ENCODE measurements around the gene RALGAPA2.

DNA sequence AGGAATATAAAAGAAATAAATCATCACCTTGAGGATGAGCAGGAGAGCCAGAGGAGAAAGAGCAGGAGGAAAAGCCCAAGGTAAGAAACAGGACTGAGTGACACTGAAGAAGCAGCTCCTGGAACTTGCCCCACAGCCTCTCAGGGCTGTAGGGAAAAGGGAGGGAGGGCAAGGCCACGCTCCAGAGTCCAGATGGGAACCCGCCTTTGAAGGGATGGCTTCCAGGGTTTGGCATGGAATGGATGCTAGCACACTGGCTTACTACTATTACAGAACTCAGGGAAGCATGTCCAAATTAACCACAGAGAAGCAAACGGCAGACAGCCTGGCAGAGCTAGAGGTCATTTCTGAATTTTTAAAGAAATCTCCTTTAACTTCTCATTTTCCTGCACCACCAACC lies 26.8 kb downstream of the RALGAPA2 start:
- TF ChIP-seq, protein P1, sequence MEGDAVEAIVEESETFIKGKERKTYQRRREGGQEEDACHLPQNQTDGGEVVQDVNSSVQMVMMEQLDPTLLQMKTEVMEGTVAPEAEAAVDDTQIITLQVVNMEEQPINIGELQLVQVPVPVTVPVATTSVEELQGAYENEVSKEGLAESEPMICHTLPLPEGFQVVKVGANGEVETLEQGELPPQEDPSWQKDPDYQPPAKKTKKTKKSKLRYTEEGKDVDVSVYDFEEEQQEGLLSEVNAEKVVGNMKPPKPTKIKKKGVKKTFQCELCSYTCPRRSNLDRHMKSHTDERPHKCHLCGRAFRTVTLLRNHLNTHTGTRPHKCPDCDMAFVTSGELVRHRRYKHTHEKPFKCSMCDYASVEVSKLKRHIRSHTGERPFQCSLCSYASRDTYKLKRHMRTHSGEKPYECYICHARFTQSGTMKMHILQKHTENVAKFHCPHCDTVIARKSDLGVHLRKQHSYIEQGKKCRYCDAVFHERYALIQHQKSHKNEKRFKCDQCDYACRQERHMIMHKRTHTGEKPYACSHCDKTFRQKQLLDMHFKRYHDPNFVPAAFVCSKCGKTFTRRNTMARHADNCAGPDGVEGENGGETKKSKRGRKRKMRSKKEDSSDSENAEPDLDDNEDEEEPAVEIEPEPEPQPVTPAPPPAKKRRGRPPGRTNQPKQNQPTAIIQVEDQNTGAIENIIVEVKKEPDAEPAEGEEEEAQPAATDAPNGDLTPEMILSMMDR (IDR thresholded peaks at IDR 0.05; ENCODE audit: low read length) = no peak
- TF ChIP-seq EZH2 (IDR thresholded peaks at IDR 0.05; ENCODE audit: borderline replicate concordance, low read length) = no peak

Data from OCI-LY1 (cell line).